GM23338 (cell line): ENCODE data around the gene GRAMD1A. TPM values are rescaled to one million over a fixed set of nuclear protein-coding genes. Genes with fewer than 3 reads are reported as not detected.

ENCODE experiments used
- EZH2phosphoT487 ChIP-seq: fragments of 200-600 bp; sonication (generic); IDR thresholded peaks from one replicate; pipeline ENCODE4 v1.8.1; 2018; ENCODE audit warnings: antibody characterized with exemption; ENCODE audit not compliant: unreplicated experiment
- JUNB ChIP-seq: IDR thresholded peaks from one replicate; pipeline ENCODE4 v1.6.1; 2016; ENCODE audit warnings: antibody characterized with exemption; ENCODE audit not compliant: unreplicated experiment
- POLR2AphosphoS5 ChIP-seq: IDR thresholded peaks from 2 replicates; pipeline ENCODE4 v1.6.1; 2016; ENCODE audit warnings: antibody characterized with exemption, low read depth
- STAT1 ChIP-seq: IDR thresholded peaks from one replicate; pipeline ENCODE4 v1.6.1; 2016; ENCODE audit warnings: antibody characterized with exemption; ENCODE audit not compliant: unreplicated experiment
- ZNF331 ChIP-seq: fragments of 250-450 bp; sonication (Bioruptor Pico); IDR thresholded peaks from 2 replicates; pipeline ENCODE4 v1.5.0; 2020; ENCODE audit warnings: low read depth, mild to moderate bottlenecking, moderate library complexity
- ZNF462 ChIP-seq: fragments of 250-450 bp; sonication (Bioruptor Pico); IDR thresholded peaks from 2 replicates; pipeline ENCODE4 v1.5.0; 2020; ENCODE audit warnings: mild to moderate bottlenecking, moderate library complexity
- polyA plus RNA-seq: library from polyadenylated mRNA; unstranded; fragments of >200 nt; fragmentation: Nextera tagmentation; extraction: Ambion mirVana; gene quantifications from 2 replicates; pipeline ENCODE4 v1.2.1, GENCODE V29; 2016
- total RNA-seq: library from RNA; depleted of rRNA; stranded (reverse); fragments of >200 nt; shearing (Covaris generic); gene quantifications from 2 replicates; pipeline ENCODE4 v1.2.3, GENCODE V29; 2014
- TF ChIP-seq, protein P1 (sequence below): IDR thresholded peaks from one replicate; pipeline ENCODE4 v1.6.1; 2018; ENCODE audit warnings: antibody characterized with exemption; ENCODE audit not compliant: unreplicated experiment

GRAMD1A gene
- total and polyA plus RNA-seq, 2 experiments from 2014 or later, result 122 to 174 TPM

DNA sequence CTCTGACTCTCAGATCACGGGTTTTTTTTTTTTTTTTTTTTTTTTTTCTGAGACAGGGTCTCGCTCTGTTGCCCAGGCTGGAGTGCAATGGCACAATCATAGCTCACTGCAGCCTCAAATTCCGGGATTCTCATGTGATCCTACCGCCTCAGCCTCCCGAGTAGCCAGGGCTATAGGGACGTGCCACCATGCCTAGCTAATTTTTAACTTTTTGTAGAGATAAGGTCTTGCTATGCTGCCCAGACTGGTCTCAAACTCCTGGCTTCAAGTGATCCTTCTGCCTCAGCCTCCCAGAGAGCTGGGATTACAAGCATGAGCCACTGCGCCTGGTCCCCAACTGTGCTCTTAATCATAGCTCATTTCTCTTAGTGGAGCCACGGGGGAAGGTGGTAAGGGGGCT is 4.6 kb upstream of the GRAMD1A start (continued):
- TF ChIP-seq ZNF462 (CRISPR knock-in tag) (no peak), JUNB (no peak), POLR2AphosphoS5 (no peak), EZH2phosphoT487 (no peak), ZNF331 (no peak), STAT1 (no peak)
- TF ChIP-seq, protein P1, sequence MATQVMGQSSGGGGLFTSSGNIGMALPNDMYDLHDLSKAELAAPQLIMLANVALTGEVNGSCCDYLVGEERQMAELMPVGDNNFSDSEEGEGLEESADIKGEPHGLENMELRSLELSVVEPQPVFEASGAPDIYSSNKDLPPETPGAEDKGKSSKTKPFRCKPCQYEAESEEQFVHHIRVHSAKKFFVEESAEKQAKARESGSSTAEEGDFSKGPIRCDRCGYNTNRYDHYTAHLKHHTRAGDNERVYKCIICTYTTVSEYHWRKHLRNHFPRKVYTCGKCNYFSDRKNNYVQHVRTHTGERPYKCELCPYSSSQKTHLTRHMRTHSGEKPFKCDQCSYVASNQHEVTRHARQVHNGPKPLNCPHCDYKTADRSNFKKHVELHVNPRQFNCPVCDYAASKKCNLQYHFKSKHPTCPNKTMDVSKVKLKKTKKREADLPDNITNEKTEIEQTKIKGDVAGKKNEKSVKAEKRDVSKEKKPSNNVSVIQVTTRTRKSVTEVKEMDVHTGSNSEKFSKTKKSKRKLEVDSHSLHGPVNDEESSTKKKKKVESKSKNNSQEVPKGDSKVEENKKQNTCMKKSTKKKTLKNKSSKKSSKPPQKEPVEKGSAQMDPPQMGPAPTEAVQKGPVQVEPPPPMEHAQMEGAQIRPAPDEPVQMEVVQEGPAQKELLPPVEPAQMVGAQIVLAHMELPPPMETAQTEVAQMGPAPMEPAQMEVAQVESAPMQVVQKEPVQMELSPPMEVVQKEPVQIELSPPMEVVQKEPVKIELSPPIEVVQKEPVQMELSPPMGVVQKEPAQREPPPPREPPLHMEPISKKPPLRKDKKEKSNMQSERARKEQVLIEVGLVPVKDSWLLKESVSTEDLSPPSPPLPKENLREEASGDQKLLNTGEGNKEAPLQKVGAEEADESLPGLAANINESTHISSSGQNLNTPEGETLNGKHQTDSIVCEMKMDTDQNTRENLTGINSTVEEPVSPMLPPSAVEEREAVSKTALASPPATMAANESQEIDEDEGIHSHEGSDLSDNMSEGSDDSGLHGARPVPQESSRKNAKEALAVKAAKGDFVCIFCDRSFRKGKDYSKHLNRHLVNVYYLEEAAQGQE, result no peak
